ENCODE results near the gene DOCK3.
"Not testable (repeated sequence)": the region's sequence is repeated elsewhere in the genome, so short reads cannot be mapped to it uniquely, and the experiment has no call there.

DOCK3 gene

DNA sequence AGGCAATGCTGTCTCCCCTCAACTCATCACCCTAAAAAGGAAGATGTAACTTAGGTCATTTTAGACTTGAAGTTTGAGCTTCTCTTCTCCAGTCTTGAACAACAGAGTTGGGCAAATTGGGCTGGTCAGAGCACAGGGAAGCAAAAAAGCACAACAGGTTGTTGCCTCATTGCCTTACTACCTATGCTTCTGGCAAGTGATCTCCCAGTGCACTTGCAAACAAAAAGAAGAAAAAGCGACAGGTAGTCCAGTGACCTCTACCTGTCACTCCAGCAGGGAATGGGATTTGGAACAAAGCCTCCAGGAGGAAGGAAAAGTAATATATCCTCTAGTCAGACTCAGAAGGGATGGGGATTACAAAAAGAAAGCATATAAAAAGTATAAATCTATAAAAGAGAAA lies 550.1 kb downstream of the DOCK3 start:
- DNase-seq (ENCODE audit: low spot score), result no peak

DNA sequence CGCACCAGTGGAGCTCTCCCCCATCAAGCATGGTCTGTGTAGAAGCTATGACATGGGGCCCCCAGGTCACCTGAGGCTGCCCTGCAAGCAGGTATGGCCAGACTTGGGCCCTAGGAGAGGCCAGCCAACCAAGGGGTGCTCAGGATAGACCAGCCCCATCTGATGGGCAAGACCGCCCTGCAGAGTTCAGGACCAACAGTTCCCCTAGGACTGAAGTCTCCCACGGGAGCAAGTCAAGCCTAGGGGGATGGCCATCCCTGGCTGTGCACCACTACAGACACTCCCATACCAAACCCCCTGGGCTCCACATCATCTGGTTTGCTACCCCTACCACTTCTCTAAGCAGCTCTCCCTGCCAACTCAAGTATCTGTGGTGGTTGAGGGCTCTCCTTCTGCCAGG lies 568.2 kb downstream of the DOCK3 start:
- no peak for DNase-seq (ENCODE audit: low spot score)

DNA sequence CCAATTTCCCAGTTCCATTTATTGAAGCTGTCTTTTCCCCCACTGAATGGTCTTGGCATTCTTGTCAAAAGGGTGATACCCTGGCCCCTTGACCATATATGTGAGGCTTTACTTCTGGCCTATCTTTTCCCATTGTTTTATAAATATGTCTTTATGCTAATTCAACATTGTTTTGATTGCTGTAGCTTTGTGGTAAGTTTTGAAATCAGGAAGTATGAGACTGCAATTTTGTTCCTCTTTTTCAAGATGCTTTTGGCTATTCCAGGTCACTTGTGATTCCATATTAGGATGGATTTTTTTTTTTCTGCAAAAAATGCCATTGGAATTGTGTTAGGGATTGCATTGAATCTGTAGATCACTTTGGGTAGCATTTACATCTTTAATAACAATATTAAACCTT lies 569.2 kb downstream of the DOCK3 start:
- no peak for DNase-seq (ENCODE audit: low spot score)

DNA sequence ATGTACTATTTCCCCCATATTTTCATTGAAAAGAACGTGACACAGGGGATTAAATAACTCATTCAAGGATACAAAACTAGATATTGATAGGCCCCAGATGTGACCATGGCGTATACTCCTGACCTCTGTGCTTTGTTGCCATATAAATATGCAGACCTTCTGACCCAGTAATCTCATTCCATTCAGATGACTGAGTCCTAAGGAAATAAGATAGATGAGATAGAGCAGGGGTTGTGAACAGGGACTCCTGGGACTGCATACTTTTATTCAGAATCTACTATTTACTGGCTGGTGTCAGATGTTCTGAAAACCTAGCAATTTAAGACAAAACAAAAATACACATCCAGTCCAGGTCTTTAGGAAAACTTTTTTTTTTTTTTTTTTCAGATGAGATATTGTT lies 571.1 kb downstream of the DOCK3 start:
- DNase-seq (ENCODE audit: low spot score), result no peak

DNA sequence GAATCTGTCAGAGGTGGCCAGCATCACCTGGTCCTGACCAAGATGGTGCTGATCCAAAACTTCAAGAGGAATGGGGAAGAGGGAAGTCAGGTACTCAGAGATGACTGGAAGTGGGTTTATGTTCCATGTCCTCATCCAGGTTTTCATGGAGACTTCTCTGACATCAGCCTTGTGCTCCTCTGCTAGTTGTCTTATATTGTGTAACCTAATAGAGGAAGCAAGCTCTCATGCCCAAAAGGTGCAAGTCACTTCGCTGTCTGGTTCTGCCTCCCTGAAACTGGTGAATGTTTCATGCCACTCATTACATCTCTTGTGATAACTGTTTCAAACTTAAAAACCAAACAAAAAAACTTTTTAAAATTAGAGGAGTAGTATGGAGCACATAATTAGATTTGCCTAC lies 583.1 kb downstream of the DOCK3 start:
- no peak for DNase-seq (ENCODE audit: low spot score)

DNA sequence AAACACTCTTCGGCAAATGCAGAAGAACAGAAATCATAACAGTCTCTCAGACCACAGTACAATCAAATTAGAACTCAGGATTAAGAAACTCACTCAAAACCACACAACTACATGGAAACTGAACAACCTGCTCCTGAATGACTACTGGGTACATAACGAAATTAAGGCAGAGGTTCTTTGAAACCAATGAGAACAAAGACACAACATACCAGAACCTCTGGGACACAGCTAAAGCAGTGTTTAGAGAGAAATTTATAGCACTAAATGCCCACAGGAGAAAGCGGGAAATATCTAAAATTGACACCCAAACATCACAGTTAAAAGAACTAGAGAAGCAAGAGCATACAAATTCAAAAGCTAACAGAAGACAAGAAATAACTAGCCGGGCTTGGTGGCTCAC lies 589.4 kb downstream of the DOCK3 start:
- not testable (repeated sequence) for DNase-seq (ENCODE audit: low spot score)

DNA sequence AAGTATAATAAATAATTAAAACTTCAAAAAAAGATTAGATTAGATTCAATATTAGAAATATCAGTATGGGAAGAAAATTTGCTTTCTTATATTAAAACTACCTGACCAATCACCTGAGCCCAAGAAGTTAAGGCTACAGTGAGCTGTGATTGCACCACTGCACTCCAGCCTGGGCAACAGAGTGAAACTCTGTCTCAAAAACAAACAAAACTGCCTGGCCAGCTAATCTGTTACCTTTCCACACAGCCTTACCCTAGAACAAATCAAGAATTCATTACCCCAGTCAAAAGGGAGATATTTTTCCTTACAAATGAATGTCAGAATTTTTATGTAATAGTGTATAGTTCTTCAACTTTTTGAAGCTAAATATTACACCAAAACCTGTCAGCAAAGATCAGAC lies 593.4 kb downstream of the DOCK3 start:
- no peak for DNase-seq (ENCODE audit: low spot score)

DNA sequence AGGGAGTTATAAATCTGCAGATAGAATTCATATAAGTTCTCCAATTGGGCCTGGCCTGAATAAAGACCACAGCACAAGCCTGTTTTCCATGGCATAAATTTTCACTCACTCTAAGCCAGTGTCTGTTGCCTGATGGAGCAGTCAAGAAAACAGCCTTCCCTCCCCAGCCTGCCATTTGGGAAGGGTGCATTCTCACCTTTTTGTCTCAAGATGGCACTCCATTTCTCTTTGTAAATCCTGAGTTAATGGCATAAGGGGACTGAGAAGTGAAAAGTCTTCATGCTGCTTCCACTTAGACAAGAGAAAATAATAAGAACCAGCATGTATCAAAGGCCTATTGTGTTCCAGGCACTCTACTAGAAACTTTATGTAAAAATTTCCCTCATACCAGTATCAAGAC lies 594.7 kb downstream of the DOCK3 start:
- DNase-seq (ENCODE audit: low spot score), result no peak

DNA sequence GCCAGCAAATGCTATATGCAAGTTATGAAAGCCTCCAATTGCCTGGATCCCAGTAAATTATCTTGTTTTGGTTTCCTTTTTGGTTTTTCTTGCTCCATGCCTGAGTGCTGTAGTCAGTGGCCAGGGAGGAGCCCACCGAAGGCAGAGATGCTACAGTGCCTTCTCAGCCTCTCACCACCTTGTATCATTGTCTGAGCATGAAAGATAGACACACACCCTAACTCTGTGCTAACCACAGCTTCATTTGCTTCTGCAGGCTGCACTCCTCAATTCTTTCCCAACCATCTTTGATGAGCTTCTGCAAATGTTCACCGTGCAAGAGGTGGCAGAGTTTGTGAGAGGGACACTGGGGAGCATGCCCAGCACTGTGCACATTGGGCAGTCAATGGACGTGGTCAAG lies 595.8 kb downstream of the DOCK3 start:
- no peak for DNase-seq (ENCODE audit: low spot score)

DNA sequence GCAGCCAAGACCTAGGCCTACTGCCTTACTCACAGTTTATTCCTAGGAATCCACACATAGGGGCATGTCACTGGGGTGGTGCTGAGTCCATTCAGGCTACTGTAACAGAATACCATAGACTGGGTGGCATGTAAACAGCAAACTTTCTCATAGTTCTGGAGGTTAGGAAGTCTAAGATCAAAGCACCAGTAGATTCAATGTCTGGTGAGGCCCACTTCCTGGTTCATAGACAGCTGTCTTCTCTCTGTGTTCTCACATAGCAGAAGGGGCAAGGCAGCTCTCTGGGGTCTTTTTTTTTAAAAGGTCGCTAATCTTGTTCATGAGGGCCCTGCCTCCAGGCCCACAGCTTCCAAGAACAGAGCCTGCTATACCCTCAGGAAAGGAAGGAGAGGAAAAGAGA lies 596.4 kb downstream of the DOCK3 start:
- no peak for DNase-seq (ENCODE audit: low spot score)

DNA sequence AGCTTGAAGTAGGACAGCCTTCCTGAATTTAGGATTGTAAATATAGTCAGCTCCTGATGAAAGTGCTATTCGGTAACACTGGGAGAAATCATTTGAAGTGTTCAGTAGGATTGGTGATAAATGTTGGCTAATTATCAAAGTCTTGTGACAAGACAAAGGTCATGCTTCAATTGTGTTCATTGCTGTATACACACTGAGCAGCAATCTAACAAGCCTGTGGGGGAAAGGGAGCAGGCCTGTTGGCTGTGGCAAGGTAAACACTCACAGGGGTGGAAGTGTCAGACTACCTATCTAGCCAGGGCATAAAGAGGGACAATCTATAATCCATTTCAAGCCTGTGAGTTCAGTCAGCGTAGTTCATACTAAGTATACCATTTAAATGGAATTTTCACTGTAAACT lies 599.3 kb downstream of the DOCK3 start:
- DNase-seq (ENCODE audit: low spot score), result no peak

DNA sequence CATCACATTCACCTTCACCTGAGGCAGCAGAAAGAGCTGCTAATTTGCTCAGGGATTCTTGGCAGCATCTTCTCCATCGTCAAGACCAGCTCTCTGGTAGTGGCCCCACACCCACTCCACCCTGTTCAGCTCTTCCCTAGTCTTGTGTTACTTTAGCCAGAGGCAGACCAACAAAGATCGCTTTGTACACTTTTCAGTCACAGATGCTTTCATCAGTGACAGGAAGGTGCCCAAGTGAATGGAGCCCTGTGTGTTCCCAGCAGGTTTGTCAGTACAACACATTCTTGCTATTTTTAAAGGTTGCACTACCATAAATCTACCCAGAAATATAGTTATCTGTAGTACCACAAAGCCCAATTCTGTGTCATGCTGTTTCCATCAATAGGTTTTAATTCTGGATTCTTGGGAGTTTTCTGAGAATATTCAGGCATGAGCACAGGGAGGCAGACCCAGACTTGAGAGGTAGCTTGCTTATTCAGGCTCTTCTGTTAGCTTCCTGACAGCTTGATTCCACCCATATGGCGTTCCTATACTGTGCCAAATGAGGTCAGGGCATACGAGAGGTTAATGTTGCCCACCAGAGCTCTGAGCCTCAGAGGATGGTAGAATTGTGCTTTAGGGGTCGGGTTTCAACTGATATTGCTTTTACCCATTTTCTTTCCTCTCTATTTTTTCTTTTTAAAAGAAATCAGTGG lies 600.5 kb downstream of the DOCK3 start:
- DNase-seq (ENCODE audit: low spot score), result no peak

DNA sequence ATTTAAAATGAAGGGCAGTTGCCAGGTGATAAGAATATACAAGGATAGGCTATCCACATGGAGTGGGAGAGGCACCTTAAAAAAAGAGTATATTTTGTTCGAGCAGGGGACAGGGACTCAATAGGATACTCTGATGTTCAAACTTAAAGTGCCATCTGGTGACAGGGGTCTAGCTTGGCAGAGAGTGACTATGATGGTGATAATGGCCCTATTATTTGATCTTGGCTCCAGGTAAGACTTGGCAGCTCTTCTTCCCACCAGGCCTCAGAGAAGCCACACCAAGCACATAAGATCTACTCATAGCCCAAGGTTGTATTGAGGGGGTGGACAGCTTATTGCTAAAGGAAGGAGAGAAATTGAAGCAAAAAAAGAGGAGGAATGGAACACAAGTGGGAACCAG lies 601.3 kb downstream of the DOCK3 start:
- DNase-seq (ENCODE audit: low spot score), result no peak

DNA sequence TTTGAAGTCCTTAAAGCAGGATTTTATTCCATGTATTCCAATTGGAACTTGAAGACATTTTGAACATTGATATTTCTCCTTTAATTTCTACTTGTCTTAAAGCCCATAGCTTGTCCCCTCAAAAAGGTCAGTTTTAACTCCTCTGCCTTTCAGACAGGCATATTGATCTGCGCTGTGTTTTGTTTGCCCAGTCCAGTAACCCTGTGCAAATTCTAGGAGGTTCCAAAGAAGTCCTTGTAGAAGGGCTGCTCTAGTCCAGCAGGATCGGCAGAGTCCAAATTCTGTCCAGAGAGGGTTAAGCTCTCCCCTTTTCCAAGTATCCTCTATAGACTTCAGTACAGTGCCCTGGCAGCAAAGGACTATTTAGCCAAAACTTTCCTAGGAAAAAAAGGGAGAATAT lies 604.7 kb downstream of the DOCK3 start:
- DNase-seq (ENCODE audit: low spot score), result no peak

DNA sequence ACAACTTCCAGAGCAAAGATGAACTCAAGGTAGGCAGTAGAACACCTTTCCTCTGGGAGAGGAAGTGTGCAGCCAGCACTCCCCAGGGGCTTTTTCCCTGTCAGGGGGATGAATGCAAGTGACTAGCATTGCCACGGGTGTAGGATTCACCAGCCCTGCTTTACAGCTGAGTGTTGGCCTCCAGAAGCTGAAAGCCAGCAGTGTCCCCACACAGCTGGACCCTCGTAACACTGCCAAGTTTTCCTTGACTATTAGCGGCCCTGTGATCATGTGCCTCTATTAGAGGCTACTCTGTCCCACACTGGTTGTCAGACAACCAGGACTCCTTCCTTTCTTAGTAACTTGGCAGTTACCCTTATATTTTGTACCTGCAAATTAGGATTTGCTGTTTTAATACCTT lies 605.4 kb downstream of the DOCK3 start:
- no peak for DNase-seq (ENCODE audit: low spot score)

DNA sequence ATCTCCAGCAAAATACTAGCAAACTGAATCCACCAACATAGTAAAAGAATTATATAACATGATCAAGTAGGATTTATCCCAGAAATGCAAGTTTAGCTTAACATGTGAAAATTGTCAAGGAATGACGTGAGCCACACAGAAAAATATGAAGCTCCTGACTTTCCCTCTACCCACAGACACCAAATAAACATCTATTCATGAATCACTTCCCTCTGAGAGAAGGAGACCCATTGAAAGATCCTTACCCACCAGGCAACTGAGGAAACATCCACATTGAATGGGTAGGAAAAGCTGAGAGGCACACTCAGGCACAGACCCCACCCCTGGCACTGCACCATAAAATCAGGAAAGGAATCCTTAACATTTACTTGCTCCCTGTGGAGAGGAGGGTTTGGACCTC lies 608.2 kb downstream of the DOCK3 start:
- DNase-seq (ENCODE audit: low spot score), result no peak

DNA sequence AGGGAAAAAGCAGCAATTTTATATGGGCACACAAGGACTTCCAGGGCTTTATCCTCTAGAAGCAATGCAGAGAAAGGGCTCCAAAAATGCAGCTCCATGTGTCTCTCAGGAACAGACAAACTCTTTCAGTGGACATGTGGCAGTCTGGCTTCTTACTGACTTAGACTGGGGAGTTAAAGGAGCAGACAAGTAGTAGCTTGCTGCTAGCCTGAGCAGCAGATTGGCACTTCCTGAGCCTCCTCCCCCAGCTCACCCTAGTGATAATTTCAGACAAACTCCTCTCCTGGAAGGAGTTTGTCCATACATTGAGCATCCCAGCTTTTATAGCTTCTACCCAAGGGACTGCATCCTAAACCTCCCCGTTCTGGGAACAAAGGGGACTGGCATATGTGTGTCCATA lies 608.7 kb downstream of the DOCK3 start:
- no peak for DNase-seq (ENCODE audit: low spot score)

DNA sequence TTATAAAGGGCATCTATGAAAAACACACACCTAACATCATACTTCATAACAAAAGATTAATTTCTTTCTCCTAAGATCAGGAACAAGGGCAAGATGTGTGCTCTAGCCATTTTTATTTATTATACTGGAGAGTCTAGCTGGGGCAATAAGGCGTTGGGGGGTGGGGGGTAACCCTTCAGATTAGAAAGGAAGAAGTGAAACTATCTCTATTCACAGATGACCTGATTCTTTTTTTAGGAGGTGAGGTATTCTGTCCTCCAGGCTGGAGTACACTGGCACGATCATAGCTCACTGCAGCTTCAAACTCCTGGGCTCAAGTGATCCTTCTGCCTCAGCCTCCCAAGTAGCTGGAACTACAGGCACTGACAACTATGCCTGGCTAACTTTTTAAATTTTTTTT lies 620.9 kb downstream of the DOCK3 start:
- no peak for DNase-seq (ENCODE audit: low spot score)

DNA sequence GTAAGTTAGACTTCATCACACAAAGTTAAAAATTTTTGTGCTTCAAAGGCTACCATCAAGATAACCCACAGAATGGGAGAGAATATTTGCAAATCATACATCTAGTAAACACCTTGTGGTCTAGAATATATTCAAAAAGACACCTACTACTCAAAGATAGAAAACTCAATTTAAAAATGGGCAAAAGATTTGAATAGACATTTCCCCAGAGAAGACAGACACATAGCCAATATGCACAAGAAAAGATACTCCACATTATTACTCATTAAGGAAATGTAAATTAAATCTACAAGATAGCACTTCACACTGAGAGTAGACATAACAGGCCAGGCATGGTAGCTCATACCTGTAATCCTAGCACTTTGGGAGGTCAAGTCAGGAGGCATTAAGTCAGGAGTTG lies 622.6 kb downstream of the DOCK3 start:
- no peak for DNase-seq (ENCODE audit: low spot score)

DNA sequence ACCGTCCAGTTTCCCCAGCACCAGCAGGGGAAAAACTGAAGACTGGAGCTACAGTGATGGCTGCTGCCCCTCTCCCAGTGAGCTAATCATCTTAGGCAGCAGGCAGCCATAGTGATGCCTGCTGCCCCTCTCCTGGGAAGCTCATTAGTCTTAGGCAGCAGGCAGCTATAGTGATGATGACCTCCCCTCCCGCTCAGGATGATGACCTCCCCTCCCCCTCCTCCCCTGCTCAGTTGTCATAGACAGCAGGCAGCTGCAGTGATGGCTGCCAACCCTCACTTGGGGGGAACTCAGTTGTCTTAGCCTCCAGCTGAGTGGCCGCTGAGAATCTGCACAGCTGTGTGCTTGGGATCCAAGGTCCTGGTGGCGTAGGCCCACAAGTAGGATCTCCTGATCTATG lies 629.5 kb downstream of the DOCK3 start:
- DNase-seq (ENCODE audit: low spot score), result no peak

DNA sequence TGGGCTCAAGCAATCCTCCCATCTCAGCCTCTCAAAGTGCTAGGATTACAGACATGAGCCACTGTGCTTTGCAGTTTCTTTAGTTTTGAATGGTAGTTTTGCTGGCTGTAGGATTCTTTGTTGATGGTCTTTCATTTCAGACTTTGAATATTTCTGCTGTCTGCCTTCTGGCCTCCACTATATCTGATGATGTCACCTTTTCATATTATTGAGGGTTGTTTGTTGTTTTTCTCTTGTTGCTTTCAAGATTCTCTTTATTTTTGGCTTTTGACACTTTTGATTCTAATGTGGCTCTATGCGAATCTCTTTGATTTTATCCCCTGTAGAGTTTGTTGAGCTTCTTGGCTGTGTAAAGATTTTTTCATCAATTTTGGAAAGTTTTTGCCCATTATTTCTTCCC lies 631.4 kb downstream of the DOCK3 start:
- no peak for DNase-seq (ENCODE audit: low spot score)

DNA sequence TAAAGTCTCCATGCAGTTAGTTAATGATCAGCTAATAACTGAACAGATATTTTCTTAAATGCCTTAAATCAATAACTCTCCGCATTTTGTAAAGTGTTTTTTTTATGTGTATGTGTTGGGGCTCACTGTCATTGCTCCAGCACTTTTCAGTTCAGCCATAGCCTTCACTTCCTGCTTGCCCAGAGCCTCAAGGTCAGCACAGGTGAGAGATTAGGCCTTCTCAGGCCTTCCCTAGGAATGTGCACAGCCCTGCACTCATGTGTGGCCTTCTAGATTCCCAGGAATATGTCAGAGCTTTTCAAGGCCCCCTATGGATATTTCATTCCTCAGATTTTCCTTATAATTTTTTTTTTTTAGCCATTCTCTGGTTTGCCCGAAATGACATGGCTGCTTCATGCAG lies 632.7 kb downstream of the DOCK3 start:
- no peak for DNase-seq (ENCODE audit: low spot score)

DNA sequence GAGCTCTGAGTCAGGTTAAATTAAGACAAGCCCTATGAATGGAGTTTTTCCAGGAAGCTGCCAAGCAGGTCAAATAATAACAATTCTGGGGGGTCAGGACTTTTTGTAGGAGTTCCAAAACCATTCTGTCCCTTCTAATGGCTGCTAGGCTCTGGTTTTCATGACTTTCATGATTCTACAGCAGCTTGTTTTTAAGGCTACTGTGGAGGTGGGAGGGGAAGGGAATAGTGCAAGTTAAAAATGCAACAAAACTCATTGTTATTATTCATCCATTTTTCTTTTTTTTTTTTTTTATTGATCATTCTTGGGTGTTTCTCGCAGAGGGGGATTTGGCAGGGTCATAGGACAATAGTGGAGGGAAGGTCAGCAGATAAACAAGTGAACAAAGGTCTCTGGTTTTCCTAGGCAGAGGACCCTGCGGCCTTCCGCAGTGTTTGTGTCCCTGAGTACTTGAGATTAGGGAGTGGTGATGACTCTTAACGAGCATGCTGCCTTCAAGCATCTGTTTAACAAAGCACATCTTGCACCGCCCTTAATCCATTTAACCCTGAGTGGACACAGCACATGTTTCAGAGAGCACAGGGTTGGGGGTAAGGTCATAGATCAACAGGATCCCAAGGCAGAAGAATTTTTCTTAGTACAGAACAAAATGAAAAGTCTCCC lies 633.3 kb downstream of the DOCK3 start:
- DNase-seq (ENCODE audit: low spot score), result not testable (repeated sequence)

DNA sequence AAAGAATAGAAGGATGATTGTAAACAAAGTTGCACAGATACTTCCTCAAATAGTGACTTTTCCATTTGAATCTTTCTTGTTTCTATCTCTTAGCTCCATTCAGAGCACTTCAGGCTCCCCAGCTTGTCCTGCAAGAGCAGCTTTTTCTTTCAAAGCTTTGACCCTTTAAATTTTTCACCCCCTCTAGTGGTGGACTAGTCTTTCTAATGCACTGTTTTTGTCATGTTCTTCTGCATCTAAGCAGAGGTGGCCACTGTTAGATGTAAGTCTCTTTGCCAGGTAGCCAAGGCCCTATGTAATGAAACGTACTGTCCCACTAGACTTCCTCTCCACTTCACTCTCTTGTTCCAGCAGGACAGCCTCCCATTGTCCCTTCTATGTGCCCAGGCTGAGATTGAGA lies 636.3 kb downstream of the DOCK3 start:
- peak; percentile 5 for DNase-seq (ENCODE audit: low spot score)
